Kidney (tissue), 14 donors: ENCODE data around the gene PLCB1. TPM values are rescaled to one million over a fixed set of nuclear protein-coding genes. Genes with fewer than 3 reads are reported as not detected.

Source experiments
- DNase-seq, 5 donors: peaks; one replicate each; pipeline ENCODE4 v3.0.0-alpha.2; 2013 to 2020
- FAIRE-seq: peaks from 2 replicates; lab custom pipeline; 2012; peaks lifted over from hg19 to GRCh38; lab: Jason Lieb, UNC
- H3K27ac ChIP-seq, 2 donors: one replicate each; pipeline ENCODE4 v1.7.0; 2013; ENCODE audit warnings: low read depth in 2 of 2, low read length in 2 of 2, inconsistent platforms in 1 of 2
- H3K27me3 ChIP-seq: one replicate; pipeline ENCODE4 v1.7.1; 2013; ENCODE audit warnings: low read length, inconsistent platforms; ENCODE audit not compliant: control insufficient read depth, insufficient read depth
- H3K36me3 ChIP-seq, 3 donors: one replicate each; pipeline versions ENCODE4 v1.7.0 to v1.7.1; 2013; ENCODE audit warnings: low read length in 3 of 3, control low read depth in 1 of 3, inconsistent platforms in 1 of 3; ENCODE audit not compliant: insufficient read depth in 3 of 3, control insufficient read depth in 2 of 3
- H3K4me1 ChIP-seq, 3 donors: one replicate each; pipeline versions ENCODE4 v1.7.0 to v1.7.1; 2013; ENCODE audit warnings: low read length in 3 of 3, inconsistent platforms in 1 of 3, low read depth in 1 of 3; ENCODE audit not compliant: control insufficient read depth in 2 of 3, insufficient read depth in 2 of 3
- H3K4me3 ChIP-seq, 3 donors: one replicate each; pipeline versions ENCODE4 v1.7.0 to v1.8.1; 2013; ENCODE audit warnings: low read length in 3 of 3, control low read depth in 1 of 3, inconsistent platforms in 1 of 3
- H3K9ac ChIP-seq, 3 donors: one replicate each; pipeline versions ENCODE4 v1.7.0 to v1.7.1; 2013; ENCODE audit warnings: low read length in 3 of 3, control low read depth in 1 of 3, inconsistent platforms in 1 of 3
- H3K9me3 ChIP-seq, 3 donors: one replicate each; pipeline versions ENCODE4 v1.7.0 to v1.7.1; 2013; ENCODE audit warnings: low read length in 3 of 3, control low read depth in 1 of 3, inconsistent platforms in 1 of 3; ENCODE audit not compliant: control insufficient read depth in 2 of 3, insufficient read depth in 1 of 3
- intact Hi-C: fragments of 100-400 bp; cut with DNase I; formaldehyde crosslinking; loops from one replicate; pipeline ENCODE4 v1.11.1; 2022
- polyA plus RNA-seq: library from polyadenylated mRNA; stranded (reverse); fragments of 350-450 nt; fragmentation: Illumina TruSeq; extraction: RNeasy Lipid Tissue Mini Kit (QIAGEN cat#74804); gene quantifications from one replicate; pipeline ENCODE4 v1.2.3, GENCODE V29; 2014; ENCODE audit warnings: low read depth, low replicate concordance; ENCODE audit not compliant: insufficient read depth
- total RNA-seq: library from RNA; stranded (reverse); fragmentation: NEBNext Ultra II Directional; extraction: Animal tissue kit (Norgen Biotek cat#: 25700); gene quantifications from one replicate; pipeline ENCODE4 v1.2.1, GENCODE V29; 2021
- TF ChIP-seq, protein P1 (sequence below): IDR thresholded peaks from 3 replicates; pipeline ENCODE4 v1.5.1; 2012; ENCODE audit warnings: mild to moderate bottlenecking, moderate library complexity, borderline replicate concordance; ENCODE audit not compliant: insufficient read depth; ENCODE audit errors: extremely low read depth
- donor health status: control.
- donor health status: control.
- donor health status: control.
- donor health status: control.
- donor health status: control.
- donor health status: DM: yes; HTN: yes; CAD: no.
- donor health status: Normal renal cell carcinoma (clear cell type).

The PLCB1 gene
- total and polyA plus RNA-seq, 2 donors from 2014 or later: 9.4 to 107 TPM

GRCh38 chr20:8292793-8293192, 160.7 kb downstream of the PLCB1 start:
- H3K9ac ChIP-seq: no peak overlapping the region
- no peaks in the 10 kb centered on the region for H3K9me3 ChIP-seq
- DNase-seq (no peak), FAIRE-seq (no peak)
- H3K4me1 ChIP-seq: no peaks in the 10 kb centered on the region
- no peak overlapping the region for H3K27ac ChIP-seq
- no peak overlapping the region for H3K4me3 ChIP-seq
- intact Hi-C loops: no loop called here
- H3K36me3 ChIP-seq: no peaks in the 10 kb centered on the region
- no peaks in the 10 kb centered on the region for H3K27me3 ChIP-seq
- TF ChIP-seq, protein P1, sequence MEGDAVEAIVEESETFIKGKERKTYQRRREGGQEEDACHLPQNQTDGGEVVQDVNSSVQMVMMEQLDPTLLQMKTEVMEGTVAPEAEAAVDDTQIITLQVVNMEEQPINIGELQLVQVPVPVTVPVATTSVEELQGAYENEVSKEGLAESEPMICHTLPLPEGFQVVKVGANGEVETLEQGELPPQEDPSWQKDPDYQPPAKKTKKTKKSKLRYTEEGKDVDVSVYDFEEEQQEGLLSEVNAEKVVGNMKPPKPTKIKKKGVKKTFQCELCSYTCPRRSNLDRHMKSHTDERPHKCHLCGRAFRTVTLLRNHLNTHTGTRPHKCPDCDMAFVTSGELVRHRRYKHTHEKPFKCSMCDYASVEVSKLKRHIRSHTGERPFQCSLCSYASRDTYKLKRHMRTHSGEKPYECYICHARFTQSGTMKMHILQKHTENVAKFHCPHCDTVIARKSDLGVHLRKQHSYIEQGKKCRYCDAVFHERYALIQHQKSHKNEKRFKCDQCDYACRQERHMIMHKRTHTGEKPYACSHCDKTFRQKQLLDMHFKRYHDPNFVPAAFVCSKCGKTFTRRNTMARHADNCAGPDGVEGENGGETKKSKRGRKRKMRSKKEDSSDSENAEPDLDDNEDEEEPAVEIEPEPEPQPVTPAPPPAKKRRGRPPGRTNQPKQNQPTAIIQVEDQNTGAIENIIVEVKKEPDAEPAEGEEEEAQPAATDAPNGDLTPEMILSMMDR: no peak

GRCh38 chr20:8293750-8294149, 161.7 kb downstream of the PLCB1 start:
- TF ChIP-seq, protein P1: no peak
- H3K27ac ChIP-seq: no peak overlapping the region
- no peak for FAIRE-seq
- intact Hi-C loops: no loop called here
- DNase-seq: no peak
- no peak overlapping the region for H3K4me3 ChIP-seq
- no peak overlapping the region for H3K9ac ChIP-seq
- no peaks in the 10 kb centered on the region for H3K27me3 ChIP-seq
- H3K9me3 ChIP-seq: no peaks in the 10 kb centered on the region
- H3K4me1 ChIP-seq: no peaks in the 10 kb centered on the region
- H3K36me3 ChIP-seq: no peaks in the 10 kb centered on the region

- no peak overlapping the region for H3K9ac ChIP-seq
- H3K27me3 ChIP-seq: no peaks in the 10 kb centered on the region
- no peaks in the 10 kb centered on the region for H3K9me3 ChIP-seq
- H3K4me3 ChIP-seq: no peak overlapping the region
- TF ChIP-seq, protein P1: no peak
- no peak for DNase-seq
- intact Hi-C loops: no loop called here
- no peaks in the 10 kb centered on the region for H3K36me3 ChIP-seq
- no peaks in the 10 kb centered on the region for H3K4me1 ChIP-seq
- FAIRE-seq: no peak
- no peak overlapping the region for H3K27ac ChIP-seq
Observed at GRCh38 chr20:8296536-8296935, 164.5 kb downstream of the PLCB1 start.

GRCh38 chr20:8298426-8299043, 166.5 kb downstream of the PLCB1 start:
- no peaks in the 10 kb centered on the region for H3K27me3 ChIP-seq
- TF ChIP-seq, protein P1: no peak
- H3K27ac ChIP-seq: no peak overlapping the region
- no peaks in the 10 kb centered on the region for H3K9me3 ChIP-seq
- no peak overlapping the region for H3K9ac ChIP-seq
- intact Hi-C loops: no loop called here
- no peaks in the 10 kb centered on the region for H3K4me1 ChIP-seq
- no peaks in the 10 kb centered on the region for H3K36me3 ChIP-seq
- no peak overlapping the region for H3K4me3 ChIP-seq
- DNase-seq (no peak), FAIRE-seq (no peak)
